ENCODE measurements around the gene EFHD2.

Gene EFHD2

DNA sequence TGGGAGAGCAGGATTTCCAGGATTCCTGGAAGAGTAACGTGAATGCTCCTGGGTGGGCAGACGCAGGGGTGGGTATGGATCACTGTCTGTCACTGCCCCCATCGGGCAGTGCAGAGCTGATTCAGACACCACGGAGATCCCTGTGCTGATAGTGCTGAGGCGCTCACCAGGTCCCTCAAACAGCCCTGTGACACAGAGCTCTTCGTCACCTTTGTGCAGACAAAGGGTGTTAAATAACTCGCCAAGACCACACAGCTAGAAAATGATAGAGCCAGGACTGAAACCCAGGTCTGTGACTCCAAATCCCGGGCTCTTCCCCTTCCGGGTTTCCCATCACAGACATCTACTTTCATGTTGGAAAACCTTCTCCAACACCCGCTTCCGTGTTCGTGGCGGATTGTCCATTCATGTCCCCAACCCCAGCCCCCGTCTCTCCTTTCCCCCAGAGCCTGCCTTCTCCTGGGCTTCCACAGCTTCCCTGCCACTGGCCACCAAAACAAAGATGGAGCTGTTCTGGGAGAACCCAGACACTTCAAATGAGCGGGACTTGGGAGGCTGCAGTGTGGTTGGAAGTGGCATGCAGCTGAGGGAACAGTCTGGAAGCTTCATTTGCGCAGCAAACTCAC is 2.6 kb downstream of the EFHD2 start:
- TF ChIP-seq, protein P1, sequence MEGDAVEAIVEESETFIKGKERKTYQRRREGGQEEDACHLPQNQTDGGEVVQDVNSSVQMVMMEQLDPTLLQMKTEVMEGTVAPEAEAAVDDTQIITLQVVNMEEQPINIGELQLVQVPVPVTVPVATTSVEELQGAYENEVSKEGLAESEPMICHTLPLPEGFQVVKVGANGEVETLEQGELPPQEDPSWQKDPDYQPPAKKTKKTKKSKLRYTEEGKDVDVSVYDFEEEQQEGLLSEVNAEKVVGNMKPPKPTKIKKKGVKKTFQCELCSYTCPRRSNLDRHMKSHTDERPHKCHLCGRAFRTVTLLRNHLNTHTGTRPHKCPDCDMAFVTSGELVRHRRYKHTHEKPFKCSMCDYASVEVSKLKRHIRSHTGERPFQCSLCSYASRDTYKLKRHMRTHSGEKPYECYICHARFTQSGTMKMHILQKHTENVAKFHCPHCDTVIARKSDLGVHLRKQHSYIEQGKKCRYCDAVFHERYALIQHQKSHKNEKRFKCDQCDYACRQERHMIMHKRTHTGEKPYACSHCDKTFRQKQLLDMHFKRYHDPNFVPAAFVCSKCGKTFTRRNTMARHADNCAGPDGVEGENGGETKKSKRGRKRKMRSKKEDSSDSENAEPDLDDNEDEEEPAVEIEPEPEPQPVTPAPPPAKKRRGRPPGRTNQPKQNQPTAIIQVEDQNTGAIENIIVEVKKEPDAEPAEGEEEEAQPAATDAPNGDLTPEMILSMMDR (IDR thresholded peaks at IDR 0.05; ENCODE audit: low read depth, low read length, missing control alignments) = no peak
- no peak for DNase-seq (ENCODE audit: extremely low read depth, low read depth)
- H3K4me3 ChIP-seq (replicated peaks; ENCODE audit: low read depth, low read length) = peak overlapping the region; percentile 79

DNA sequence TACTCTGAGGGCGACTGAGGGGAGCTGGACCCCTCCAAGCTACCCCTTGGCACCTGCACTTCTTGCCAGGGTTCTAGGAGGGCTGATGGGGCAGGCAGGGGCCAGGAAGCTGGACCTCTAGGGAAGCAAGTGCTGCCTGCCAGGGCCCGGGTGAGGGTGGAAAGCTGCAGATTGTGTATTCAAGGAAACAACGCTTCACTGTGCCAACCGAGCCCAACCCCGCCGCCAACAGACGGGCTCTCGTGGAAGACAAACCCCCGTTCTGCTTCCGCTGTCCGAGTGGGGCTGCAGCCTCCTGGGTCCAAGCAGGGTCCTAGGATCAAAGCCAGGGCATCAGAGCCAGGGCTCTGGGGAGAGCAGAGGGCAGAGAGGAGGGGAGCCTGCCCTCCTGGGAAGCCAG is 3.2 kb downstream of the EFHD2 start:
- TF ChIP-seq, protein P1 (IDR thresholded peaks at IDR 0.05; ENCODE audit: low read depth, low read length, missing control alignments) = no peak
- no peak for DNase-seq (ENCODE audit: extremely low read depth, low read depth)
- H3K4me3 ChIP-seq (replicated peaks; ENCODE audit: low read depth, low read length) = no peak overlapping the region

DNA sequence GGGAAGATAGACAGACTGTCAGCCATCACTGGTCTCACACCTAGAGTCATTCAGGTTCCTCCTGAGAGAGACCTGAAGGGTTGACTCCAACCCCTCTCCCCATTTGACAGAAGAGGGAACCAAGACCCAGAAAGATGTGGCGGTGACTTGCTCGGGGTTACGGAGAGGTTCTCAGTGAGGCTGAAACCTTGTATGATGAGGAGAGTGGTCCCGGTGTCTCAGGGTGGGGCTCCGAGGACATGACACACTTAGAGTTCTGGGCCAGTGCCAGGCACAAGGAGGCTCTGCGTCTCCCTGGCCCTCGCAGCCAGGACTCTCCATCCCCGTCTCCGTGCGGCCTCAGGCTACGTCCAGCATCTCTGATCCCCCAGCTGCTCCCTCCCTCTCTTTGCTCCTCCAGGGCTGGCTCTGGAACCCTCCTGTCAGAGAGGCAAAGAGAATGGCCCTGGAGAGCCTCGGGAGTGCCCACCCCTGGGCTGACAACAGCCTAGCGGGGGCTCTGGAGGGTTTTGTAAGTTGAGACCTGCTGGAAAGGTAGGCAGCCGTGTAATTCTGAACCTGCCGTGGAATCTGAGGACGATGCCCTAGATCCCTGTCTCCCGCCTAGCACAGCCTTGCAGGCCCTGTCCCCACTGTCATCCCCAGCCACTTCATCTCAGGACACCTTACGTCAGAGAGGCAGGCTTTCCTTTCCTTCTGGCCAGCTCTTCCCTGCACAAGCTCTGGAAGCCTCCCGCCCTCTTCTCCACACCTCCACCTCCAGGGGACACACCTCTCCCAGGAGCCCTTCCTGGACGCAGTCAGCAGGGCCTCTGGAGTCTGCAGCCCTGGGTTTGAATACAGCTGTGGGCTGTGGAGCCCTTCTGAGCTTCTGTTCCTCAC is 4.1 kb downstream of the EFHD2 start:
- H3K4me3 ChIP-seq (replicated peaks; ENCODE audit: low read depth, low read length) = no peak overlapping the region
- DNase-seq (ENCODE audit: extremely low read depth, low read depth) = no peak
- TF ChIP-seq, protein P1 (IDR thresholded peaks at IDR 0.05; ENCODE audit: low read depth, low read length, missing control alignments) = no peak

DNA sequence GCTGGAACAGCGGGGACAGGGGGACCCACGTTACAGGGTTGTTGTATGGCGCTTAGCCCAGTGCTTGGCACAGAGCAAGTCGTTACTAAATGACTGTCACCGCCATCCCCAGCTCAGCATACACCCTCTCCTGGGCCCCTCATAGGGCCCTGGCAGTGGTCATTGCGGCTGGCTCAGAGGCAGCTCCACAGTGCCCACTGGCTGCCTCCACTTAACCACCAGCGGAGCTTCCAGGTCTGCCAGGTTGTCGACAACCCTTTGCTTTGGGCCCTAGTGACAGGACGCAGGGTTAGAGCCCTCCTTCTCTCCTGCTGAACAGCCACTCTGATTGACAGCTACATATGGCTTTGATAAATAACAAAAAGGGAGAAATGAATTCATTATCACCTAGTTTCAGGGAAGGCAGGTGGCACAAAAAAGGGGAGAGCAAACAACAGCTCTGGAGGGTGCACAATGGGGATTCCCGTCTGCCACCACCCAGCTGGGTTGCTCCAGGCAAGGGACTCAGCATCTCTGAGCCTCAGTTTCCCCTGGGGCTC is 4.8 kb downstream of the EFHD2 start:
- no peak for DNase-seq (ENCODE audit: extremely low read depth, low read depth)
- TF ChIP-seq, protein P1 (IDR thresholded peaks at IDR 0.05; ENCODE audit: low read depth, low read length, missing control alignments) = no peak
- H3K4me3 ChIP-seq (replicated peaks; ENCODE audit: low read depth, low read length) = no peak overlapping the region

DNA sequence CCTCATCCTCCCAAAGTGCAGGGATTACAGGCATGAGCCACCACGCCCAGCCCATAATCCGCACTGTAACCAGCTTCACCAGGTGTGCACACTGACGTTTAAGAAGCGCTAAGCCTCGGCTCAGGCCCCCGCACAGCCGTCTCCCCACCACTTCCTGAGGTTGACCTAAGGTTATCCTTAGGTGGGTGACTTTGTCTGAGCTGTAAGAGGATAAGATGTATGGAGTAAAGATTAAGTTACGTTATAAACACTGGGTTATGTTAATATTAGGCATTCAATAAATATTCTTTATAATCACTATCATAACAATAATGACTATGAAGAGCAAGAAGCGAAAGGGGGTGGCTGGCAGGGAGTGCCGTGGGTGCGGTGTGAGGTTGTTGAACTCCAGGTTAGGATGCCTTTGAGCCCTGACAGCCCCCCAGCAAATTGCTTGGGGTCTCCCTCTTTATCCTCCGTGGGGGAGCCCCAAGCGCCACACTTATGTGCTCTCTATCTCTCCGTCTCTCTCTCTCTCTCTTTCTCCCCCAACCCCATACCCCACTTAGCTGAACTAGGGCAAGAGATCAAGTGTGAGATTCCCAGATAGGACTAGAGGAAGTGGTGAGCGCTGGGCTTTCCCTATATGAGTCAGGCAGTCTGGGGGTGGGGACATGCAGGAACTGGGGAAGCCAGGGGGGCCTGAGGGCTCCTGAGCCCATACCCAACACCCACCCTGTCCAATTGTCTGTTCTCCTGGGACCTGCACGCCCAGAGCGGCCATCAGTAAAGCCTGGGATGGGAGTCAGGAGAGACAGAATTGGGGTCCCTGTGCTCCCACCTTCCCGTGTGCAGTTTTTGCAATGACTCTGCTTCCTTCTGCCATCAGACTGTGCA is 7.6 kb downstream of the EFHD2 start:
- no peak overlapping the region for H3K4me3 ChIP-seq (replicated peaks; ENCODE audit: low read depth, low read length)
- DNase-seq (ENCODE audit: extremely low read depth, low read depth) = peak; percentile 56

More for the DNA sequence above, 7.6 kb downstream of the EFHD2 start:
- TF ChIP-seq, protein P1 (IDR thresholded peaks at IDR 0.05; ENCODE audit: low read depth, low read length, missing control alignments) = no peak
